ENCODE results near the gene CDX2.

The CDX2 gene

GRCh38 chr13:27928353-27928804 lies 40.7 kb downstream of the CDX2 start:
- DNase-seq: no peak

- no peak for DNase-seq
These were observed 41.4 kb downstream of the CDX2 start for GRCh38 chr13:27927444-27928352.

GRCh38 chr13:27926644-27927434 lies 42.3 kb downstream of the CDX2 start:
- DNase-seq: no peak

GRCh38 chr13:27925220-27925991 lies 43.7 kb downstream of the CDX2 start:
- no peak for DNase-seq

GRCh38 chr13:27924529-27925141 lies 44.5 kb downstream of the CDX2 start:
- no peak for DNase-seq

GRCh38 chr13:27923794-27924528 lies 45.2 kb downstream of the CDX2 start:
- DNase-seq: no peak

- no peak for DNase-seq
These were observed 46.1 kb downstream of the CDX2 start for GRCh38 chr13:27922883-27923612.

- DNase-seq: no peak
These were observed 46.9 kb downstream of the CDX2 start for GRCh38 chr13:27921961-27922882.

- DNase-seq: peak; percentile 43
These were observed 47.6 kb downstream of the CDX2 start for GRCh38 chr13:27921421-27921960.

- DNase-seq: peak; percentile 43
These were observed 48.3 kb downstream of the CDX2 start for GRCh38 chr13:27920677-27921420.

GRCh38 chr13:27919934-27920676 lies 49.0 kb downstream of the CDX2 start, which contains the start of gene PDX1:
TSS of gene PDX1 (plus strand) at chr13:27920000. CDS start at chr13:27920139, 139 bp downstream.
- no peak for DNase-seq

GRCh38 chr13:27919659-27919933 lies 49.5 kb downstream of the CDX2 start:
- DNase-seq: peak; percentile 87

GRCh38 chr13:27918918-27919658 lies 50.0 kb downstream of the CDX2 start:
- DNase-seq: no peak

GRCh38 chr13:27918041-27918917 lies 50.8 kb downstream of the CDX2 start:
- no peak for DNase-seq

- no peak for DNase-seq
These were observed 51.8 kb downstream of the CDX2 start for GRCh38 chr13:27917121-27917947.
